Activated T-helper 1 cell treated with Interleukin-2 at 50 U/mL for 16 hours (primary cell): ENCODE results near the gene SF1.

Experiments used
- DNase-seq: peaks from one replicate; pipeline ENCODE4 v3.0.0-alpha.2; 2020; ENCODE audit warnings: low read depth

Gene SF1

DNA sequence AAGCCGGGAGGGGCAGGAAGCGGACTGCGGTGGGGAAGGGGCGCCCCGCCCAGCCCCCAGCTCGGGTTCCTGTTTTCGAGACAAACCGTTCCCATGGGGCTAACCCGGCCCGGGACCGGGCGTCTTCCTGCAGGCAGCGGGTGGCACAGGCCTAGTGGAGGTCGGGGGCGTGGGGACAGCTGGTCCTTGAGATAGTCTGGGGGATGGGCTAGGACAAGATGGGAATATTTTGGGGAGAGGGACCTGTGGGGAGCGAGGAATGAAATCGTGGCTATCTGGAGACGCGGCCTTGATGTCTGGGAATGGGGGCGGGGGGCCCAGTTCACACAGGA, 33.2 kb downstream of the SF1 start:
- peak; percentile 91 for DNase-seq

GRCh38 chr11:64744544-64745188, 33.7 kb downstream of the SF1 start:
- peak; percentile 44 for DNase-seq

DNA sequence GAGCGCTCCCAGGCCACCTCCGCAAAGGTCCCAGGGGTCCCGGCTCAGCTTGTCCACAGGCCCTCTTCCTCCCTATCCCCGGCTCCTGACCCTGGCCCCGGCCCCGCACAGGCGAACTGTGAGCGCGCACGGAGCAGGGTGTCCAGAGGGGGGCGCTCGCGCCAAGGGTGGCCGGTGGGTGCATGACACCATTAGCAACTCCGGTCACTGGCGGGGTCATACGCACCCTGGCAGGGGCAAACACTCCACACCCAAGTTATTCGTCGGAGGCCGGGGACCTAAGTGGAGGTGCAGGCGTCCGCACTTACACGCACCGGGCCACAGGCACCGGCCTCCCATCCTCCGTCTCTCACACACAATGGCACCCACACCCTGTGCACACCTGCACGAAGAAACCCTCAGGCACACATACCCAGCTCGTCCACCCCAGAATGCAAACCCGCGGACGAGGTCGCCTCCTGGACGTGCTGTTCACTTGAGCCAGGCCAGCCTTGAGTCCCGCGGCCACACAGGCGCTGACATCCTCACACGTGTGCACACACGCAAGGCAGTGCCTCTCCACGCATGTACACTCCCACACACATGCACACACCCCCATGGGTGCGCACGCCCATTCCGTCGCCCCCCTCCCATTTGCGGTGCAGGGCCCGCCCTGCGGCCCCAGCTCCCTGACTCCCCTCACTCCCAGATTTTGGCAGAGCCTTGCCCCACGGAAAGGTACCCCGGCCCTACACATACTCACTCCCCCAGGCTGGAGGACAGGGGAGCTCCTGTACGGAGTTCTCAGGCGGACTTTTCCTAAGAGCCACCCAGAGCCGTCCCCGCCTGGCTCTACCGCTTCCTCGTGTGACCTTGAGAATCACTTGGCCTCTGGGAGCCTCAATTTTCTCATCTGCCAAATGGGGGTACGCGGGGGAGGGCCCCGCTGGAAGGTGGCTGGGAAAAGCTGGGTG, 34.5 kb downstream of the SF1 start, which contains the start of gene RASGRP2:
TSS of gene RASGRP2 (minus strand) at position 552 of the 953 bp plus-strand sequence. CDS start 1,276 bp downstream, outside the sequence.
- DNase-seq: peak; percentile 79

GRCh38 chr11:64742889-64743590, 35.3 kb downstream of the SF1 start:
- DNase-seq: peak; percentile 73

DNA sequence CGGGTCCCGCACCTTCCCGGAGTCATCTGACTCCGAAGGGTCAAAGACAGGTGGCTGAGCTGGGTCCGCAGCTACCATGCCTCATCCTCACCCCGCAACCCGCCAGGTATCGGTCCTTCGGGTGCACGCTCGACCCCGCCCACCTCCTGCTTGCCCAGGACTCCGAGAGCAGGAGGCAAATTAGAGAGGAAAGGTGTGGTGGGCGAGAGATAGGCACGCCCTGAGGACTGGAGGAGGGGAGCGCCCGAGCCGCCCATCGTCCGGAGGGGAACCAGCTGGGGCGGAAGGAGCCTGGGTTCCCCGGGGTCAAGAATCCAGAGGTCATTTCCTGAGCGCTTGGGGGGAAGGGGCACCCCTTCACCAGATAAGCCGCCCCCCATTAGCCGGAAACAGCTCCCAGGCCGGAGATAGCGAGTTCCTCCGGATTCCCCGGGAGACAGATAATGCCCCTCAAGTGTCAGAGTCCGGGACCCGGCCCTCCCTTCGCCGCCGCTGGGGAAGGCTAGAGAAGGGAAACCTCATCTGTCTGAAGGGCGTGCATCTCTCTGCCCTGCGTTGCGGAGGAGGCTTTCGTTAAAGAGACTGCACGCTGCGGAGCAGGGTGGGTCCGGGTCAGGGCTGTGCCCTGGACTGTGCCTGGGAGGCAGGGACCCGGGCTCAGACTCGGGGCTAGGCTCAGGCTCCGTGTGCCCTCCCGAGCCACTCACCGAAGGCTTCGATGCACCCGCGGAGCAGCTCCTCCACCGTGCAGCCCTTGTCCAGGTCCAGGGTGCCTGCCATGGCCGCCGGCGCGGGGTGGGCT, 36.1 kb downstream of the SF1 start:
- no peak for DNase-seq

DNA sequence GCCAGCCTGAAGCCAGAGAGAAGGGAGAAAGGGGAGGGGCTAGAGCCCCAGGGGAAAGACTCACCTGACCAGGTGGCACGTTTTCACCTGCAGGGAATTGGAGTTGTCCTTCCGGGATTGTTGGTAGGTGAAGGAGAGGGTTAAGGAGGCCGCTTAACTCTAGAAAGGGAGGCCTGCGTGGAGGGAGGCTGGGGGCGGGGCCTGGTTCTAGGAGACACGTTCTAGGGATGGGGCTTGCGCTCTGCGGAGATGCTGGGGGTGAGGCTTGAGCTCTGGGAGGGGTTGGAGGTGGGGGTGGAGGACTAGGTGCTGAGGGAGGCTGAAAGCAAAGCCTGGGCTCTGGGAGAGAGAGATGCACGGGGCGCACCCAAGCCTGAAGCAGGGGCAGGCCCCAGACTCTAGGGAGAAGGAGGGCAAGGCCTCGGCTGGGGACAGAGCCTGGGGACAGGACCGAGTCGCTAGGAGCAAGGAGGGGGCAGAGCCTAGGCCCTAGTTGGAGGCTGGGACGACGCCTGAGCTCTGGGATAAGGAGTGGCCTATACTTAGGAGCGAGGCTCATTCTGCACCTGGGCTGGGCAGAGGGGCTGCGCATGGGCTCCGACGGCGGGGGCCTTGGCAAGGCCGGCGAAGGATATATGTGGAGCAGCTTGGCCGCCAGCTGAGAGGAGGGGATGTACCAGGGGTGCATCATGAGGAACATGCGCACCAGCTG, 36.8 kb downstream of the SF1 start:
- DNase-seq: no peak

DNA sequence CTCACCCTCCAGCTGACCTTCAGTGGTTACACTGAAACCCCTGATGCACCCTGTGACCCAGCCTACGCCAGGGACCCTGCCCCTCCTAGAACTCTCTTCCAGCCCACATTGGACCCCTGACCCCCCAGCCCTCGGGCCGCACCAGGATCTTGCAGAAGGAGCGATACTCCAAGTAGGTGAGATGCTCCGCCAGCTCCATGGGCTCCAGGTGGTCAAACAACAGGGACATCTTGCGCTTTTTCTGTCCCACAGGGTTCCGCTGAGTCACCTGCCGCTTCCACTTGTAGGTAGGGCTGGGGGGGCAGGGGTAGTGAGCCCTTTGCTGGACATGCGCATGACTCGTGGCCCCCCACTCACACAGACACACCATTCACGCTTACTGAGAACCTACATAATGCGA, 38.5 kb downstream of the SF1 start:
- DNase-seq: no peak

- DNase-seq: no peak
These were observed 41.7 kb downstream of the SF1 start for GRCh38 chr11:64736654-64737053.

GRCh38 chr11:64735725-64736259, 42.5 kb downstream of the SF1 start:
- DNase-seq: no peak

GRCh38 chr11:64734811-64735724, 43.3 kb downstream of the SF1 start:
- no peak for DNase-seq

DNA sequence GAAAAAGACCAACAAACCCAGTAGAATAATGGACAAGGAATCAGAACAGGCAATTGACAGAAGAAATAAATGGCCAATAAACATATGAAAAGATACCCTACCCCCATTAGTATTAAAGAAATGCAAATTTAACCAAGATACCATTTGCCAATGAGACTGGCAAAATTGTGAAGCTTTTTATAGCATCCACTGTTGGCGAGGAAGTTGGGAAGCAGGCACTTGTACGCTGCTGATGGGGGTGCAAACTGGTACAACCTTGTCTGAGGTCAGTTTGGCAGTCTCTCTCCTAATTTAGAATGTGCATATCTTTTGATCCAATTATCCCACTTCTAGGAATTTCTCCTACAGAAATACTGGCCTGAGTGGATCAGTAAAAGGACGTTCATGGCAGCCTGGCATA, 46.7 kb downstream of the SF1 start:
- DNase-seq: no peak

DNA sequence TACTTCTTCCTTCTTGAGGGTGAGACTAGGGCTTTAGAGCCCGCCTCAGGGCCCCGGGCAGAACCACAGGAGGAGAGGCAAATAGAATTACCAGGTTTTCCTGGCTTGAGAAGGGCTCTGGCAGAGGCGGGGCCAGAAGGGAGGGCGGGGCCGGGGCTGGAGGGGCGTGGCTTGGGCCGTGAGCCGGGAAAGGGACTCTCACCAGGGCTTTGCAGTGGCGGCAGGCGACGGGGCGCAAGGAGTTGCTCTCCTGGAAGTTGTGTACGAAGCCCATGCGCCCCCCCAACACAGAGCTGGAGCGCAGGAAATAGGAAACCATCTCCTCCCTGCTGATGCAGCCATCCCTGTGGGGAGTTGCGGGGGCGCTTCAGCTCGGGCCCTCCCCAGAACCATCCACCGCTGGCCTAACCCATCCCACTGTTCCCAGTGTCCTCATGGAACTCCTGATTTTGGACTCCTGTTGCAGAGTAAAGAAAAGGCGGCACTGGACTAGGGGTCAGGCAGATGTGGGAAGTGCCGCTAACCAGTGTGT, 48.4 kb downstream of the SF1 start:
- no peak for DNase-seq

- DNase-seq: no peak
These were observed 49.5 kb downstream of the SF1 start for GRCh38 chr11:64728757-64729365.

DNA sequence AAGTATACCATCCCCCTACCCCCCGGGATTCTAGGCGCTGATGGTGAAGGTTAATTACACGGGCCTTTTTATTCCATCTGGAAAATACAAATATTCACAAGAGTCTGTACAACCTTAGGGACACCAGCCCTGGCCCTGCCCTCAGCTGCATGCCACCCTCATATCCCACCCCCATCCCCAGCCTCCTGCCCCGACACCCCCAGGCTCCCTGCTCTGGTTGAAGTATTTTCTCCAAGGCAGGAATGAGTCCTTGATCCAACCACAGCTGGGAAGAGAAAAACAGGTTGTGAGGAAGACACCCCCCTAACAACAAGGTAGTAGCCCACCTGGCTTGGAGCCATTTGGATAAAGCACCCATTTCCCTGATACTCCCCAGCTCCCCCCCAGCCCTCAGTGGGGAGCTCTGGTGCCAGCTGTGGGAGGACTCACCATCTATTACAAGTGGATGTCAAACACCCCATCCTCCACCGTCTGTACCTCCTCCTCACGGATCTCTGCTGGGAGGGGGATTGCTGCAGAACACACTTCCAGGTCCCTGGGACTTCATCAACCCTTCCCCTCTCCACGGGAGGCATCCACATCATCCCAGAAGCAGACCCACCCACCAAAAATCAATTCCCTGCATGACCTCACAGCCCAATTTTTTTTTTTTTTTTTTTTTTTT, 51.3 kb downstream of the SF1 start:
- DNase-seq: no peak

- DNase-seq: no peak
These were observed 52.1 kb downstream of the SF1 start for GRCh38 chr11:64726211-64726641.

GRCh38 chr11:64724863-64725532, 53.3 kb downstream of the SF1 start:
- DNase-seq: no peak

- DNase-seq: no peak
These were observed 54.2 kb downstream of the SF1 start for GRCh38 chr11:64723907-64724862.
